AG10803 (cell line): ENCODE measurements around the gene MYMK.

Experiments used
- DNase-seq: peaks from one replicate; pipeline ENCODE4 v3.0.0; 2010; ENCODE audit warnings: low read depth
- H3K4me3 ChIP-seq: 2 replicates; pipeline ENCODE4 v1.5.1; 2011; ENCODE audit warnings: mild to moderate bottlenecking, low read length, control low read depth
- CTCF ChIP-seq: conservative IDR thresholded peaks from 2 replicates; pipeline ENCODE4 v1.5.1; 2011; ENCODE audit warnings: mild to moderate bottlenecking, low read length, control low read depth, inconsistent platforms

The MYMK gene

GRCh38 chr9:133523106-133523505 is 1.7 kb downstream of the MYMK start:
- no peak overlapping the region for H3K4me3 ChIP-seq
- no peak for TF ChIP-seq CTCF
- DNase-seq = no peak

- TF ChIP-seq CTCF = no peak
- DNase-seq = no peak
- no peak overlapping the region for H3K4me3 ChIP-seq
These were observed 2.5 kb downstream of the MYMK start for GRCh38 chr9:133522073-133522910.

- no peak for TF ChIP-seq CTCF
- no peak overlapping the region for H3K4me3 ChIP-seq
- no peak for DNase-seq
These were observed 3.4 kb downstream of the MYMK start for GRCh38 chr9:133521122-133522072.

- TF ChIP-seq CTCF = no peak
- no peak for DNase-seq
- no peak overlapping the region for H3K4me3 ChIP-seq
These were observed 4.5 kb downstream of the MYMK start for GRCh38 chr9:133520121-133520835.

- H3K4me3 ChIP-seq = no peak overlapping the region
- no peak for DNase-seq
- no peak for TF ChIP-seq CTCF
These were observed 5.1 kb downstream of the MYMK start for GRCh38 chr9:133519693-133520092.

- DNase-seq = no peak
- no peak for TF ChIP-seq CTCF
- no peak overlapping the region for H3K4me3 ChIP-seq
These were observed 5.9 kb downstream of the MYMK start for GRCh38 chr9:133518706-133519449.
